ENCODE data around the gene RRP8.

GRCh38 chr11:6619004-6619745 lies 15.8 kb upstream of the RRP8 start, which contains the start of gene TPP1:
- TF ChIP-seq EZH2 (IDR thresholded peaks at IDR 0.05; ENCODE audit: borderline replicate concordance, insufficient read depth, low read depth, low read length, poor library complexity, severe bottlenecking) = no peak
- no peak for TF ChIP-seq CTCF (IDR thresholded peaks at IDR 0.05)

Data from B cell (primary cell).